HG03280 (cell line): ENCODE data around the gene SLC25A34.
"Not testable (repeated sequence)": the region's sequence is repeated elsewhere in the genome, so short reads cannot be mapped to it uniquely, and the experiment has no call there.

Source experiments
- ATAC-seq: cut with Tn5 transposase; IDR thresholded peaks from one replicate; pipeline ENCODE4 v1.9.1; 2021; ENCODE audit warnings: mild to moderate bottlenecking, moderate library complexity; ENCODE audit not compliant: unreplicated experiment

The SLC25A34 gene

DNA sequence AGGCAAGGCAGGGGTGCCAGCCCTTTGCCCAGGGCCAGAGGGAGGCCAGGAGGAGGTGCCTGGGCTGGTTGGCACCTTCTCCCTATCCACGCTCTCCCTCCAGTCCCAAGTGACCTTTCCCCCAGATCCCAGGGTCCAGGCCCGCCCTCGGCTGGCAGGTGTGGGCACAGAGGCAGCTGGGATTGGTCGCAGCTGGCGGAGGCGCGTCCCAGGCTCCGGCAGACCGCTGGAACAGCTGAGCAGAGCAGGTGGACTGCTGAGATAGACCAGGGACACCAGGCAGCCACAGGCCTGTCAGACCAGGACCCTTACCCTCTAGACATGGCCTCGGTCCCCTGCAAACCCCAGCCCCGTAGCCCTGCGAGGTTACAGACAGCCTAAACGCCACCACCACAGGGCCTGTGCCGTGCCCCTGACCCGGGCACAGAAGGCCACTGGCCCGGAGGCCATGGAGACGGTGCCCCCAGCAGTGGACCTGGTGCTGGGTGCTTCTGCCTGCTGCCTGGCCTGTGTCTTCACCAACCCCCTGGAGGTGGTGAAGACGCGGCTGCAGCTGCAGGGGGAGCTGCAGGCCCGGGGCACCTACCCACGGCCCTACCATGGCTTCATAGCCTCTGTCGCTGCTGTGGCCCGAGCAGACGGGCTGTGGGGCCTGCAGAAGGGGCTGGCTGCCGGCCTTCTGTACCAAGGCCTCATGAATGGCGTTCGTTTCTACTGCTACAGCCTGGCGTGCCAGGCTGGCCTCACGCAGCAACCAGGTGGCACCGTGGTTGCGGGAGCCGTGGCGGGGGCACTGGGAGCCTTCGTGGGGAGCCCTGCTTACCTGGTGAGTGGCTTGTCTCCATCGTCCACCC is at the start of gene SLC25A34:
Gene SLC25A34, plus strand, starts transcription at position 221 of the 854 bp plus-strand sequence. Its CDS starts 228 bp downstream, at position 449.
- no peak for ATAC-seq

DNA sequence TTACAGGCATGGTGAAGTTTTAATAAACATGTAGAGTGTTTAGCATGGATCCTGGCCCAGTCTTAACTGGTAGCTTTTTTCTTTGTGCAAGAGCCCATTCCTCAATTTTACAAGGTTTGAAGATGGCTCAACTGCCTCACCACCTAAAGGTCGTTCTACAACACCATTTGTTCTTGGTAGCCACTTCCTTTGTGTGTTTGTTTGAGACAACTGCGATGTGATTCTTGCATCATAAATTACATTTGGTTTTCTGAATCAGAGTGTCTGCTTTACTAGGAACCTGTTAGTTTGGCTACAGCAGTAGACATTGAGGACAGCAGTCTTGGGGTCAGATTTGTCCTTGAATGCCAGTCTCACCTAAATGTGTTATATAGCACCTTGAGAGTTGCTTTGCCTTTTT is 48.6 kb upstream of the SLC25A34 start:
- ATAC-seq = no peak

DNA sequence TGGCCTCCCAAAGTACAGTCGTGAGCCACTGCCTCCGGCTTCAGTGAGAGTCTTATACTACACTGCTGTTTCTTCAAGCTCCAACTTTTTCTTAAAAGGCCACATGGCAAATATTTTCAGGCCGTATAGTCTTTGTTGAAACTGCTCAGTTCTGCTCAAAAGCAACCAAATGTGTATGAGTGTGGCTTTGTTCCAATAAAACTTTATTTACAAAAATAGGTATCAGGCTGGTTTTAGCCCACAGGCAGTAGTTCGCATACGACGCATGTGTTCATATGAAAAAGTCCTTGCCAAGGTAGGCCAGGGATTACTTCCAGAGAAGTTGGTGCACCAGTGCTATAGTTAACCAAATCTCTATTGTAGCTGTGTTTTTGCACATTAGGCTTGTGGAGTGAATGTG is 45.7 kb upstream of the SLC25A34 start:
- no peak for ATAC-seq

DNA sequence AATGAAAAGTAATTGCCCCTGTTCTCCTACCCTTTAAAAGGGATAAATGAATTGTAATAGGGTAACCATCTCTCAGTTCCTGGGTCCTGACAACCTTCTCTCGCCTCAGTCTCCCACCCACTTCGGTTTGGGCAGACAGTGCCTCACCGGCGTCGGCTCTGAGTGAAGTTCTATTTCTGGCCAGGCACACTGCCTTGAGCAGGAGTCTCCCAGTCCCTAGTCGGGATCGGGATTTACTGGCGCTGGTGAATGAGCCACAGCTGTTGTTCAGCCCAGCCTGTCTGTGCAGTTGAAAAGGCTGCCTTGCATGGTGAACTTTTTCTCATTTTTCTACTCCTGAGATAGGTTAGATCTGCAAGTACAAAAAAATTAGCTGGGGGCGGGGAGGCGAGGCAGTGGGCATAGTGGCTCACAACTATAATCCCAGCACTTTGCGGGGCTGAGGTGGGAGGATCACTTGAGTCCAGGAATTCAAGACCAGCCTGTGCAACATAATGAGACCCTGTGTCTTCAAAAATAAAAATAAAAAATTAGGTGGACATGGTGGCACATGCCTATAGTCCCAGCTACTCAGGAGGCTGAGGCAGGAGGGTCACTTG is 44.5 kb upstream of the SLC25A34 start:
- no peak for ATAC-seq

DNA sequence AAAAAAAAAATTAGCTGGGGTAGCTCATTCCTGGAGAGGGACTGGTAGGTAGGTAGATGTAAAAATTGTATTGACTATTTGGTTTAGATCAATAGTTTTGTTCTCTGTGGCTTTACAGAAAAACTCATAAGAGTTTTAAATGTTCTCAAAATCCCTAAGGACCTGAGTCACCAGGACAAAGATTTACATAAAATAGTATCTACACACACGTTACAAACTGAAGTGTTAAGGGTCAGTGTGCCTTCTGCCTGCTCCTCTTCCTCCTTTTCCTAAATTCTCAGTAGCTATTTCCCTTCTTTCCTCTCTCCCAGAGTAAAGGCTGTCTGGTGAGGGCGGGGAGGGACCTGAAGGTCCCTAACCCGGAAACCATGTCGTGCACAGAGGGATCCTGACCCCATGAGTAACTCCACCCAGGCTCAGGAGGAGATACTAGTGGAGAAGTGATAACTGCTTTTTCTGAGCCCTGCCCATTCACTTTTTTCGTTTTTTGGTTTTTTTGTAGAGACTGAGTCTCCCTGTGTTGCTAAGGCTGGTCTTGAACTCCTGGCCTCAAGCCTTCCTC is 43.9 kb upstream of the SLC25A34 start:
- ATAC-seq = no peak

DNA sequence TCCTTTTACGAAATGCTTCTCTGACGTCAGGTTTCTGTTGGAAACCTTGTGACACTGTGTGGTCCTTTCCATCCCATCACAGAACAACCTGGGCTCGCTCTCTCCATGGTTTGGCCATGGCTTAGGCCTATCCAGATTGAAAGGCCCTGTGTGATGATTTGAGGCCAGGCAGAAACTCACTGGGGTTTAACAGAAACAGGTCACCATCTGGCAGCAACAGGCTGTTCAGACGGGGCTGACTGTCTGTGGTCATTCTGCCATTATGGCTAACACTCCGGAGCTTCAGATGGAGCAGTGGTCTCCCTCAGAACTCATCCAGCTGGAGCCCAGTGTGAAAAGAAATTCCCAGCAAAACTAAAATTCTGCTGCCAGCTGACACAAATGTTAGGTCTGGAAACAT is 42.7 kb upstream of the SLC25A34 start:
- ATAC-seq = no peak

DNA sequence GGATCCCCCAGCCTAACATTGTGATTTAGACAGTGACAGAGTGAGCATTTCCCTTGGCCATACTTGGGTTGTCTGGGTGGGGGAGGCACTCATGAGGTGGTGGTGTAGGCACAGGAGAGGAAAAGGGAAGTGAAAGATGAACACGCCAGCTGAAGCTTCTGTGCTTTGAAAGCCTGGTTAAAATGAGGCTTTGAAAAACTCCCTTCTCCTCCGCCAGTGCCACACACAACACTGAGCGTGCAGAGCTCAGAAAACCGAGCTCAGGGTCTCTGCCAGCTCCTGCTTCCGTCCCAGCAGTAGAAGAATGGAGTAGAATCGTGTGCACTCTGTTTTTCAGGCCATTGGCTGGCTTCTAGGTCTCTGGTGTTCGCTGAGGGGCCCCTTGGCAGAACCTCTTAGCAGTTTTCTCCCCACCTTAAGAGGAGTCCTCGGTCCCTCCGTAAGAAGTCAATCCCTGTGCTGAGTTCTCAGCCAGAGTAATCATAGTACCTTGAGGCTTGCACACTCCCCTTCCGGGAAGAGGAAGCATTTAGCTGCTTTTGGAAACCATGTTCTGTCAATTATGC is 39.0 kb upstream of the SLC25A34 start:
- peak; percentile 94 for ATAC-seq

DNA sequence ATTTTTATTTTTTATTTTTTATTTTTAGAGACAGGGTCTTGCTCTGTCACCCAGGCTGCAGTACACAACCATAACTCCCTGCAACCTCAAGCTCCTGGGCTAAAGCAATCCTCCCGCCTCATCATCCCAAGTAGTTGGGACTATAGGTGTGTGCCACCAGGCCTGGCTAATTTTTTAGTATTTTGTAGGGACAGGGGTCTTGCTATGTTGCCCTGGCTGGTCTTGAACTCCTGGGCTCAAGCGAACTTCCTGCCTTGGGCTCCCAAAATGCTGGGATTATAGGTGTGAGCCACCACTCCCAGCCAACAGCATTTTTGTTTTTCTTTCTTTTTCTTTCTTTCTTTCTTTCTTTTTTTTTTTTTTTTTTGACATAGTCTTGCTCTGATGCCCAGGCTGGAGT is 37.9 kb upstream of the SLC25A34 start:
- ATAC-seq = no peak

DNA sequence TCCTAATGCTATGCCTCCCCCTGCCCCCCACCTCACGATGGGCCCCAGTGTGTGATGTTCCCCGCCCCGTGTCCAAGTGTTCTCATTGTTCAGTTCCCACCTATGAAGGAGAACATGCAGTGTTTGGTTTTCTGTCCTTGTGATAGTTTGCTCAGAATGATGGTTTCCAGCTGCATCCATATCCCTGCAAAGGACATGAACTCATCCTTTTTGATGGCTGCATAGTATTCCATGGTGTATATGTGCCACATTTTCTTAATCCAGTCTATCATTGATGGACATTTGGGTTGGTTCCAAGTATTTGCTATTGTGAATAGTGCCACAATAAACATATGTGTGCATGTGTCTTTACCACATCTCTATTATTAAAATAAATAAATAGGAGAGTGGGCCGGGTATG is 36.7 kb upstream of the SLC25A34 start:
- ATAC-seq = not testable (repeated sequence)

DNA sequence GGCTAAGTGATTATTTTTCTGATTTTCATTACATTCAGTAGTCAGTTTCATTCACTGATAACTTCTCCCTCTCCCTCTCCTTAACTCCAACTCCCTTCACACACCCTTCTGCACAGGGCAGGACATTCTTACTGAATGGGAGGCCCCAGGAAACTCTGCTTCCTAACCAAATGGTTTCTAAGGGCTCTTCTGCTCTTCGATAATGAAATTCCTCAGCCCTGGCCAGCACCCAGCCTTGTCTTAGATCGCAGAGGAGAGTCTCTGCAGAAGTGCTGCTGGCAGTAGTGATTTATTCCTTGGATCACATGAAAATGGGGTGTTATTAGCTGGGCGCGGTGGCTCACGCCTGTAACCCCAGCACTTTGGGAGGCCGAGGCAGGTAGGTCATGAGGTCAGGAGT is 35.5 kb upstream of the SLC25A34 start:
- ATAC-seq = no peak

DNA sequence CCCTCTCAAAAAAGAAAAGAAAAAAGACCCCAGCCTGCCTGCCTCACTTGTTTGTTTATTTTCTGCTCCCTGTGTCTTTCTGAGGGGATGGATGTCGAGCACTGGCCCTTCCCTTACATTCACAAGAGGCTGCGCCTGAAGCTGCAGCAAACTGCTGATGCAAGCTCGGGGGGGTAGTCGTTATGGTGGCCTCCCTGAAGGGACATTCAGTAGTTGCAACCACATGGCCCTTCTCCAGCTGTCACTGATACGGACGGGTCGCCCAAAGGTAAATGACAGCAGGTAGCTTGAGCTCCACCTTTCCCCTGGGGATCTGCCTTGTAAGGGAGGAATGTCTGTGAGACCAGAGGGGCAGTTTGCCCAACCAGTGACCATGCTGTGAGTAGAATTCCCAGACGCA is 34.3 kb upstream of the SLC25A34 start:
- ATAC-seq = no peak

DNA sequence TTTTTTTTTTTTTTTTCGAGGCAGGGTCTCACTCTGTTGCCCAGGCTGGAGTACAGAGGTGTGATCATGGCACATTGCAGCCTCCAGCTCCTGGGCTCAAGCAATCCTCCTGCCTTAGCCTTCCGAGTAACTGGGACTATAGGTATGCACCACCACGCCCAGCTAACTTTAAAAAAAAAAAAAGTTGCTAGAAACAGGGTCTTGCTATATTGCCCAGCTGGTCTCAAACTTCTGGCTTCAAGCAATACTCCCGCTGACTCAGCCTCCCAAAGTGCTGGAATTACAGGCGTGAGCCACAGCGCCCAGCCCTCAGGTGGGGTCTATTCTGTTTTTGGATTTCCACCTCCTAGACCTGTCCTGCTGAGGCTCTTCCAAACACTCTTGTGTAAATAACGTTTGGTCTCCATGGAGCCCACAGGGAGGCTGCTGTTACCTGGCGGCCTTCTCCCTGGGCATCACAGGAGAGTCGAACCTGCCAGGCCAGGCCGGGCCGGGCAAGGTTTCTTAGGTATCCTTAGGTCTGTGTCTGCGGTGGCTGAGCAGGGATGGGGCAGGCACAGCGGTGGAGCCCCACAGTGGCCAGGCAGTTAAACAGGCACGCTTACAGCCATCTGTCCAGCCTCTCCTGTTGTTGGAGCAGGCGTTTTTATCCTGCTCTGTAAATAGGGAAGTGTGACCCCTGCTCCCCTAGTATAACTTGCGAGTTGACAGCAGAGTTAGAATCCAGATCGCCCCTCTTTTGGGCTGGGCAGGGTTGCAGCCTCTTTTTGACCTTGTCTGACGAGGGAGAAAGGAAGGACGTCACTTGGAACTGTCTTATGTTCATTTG is 33.1 kb upstream of the SLC25A34 start:
- ATAC-seq = no peak

DNA sequence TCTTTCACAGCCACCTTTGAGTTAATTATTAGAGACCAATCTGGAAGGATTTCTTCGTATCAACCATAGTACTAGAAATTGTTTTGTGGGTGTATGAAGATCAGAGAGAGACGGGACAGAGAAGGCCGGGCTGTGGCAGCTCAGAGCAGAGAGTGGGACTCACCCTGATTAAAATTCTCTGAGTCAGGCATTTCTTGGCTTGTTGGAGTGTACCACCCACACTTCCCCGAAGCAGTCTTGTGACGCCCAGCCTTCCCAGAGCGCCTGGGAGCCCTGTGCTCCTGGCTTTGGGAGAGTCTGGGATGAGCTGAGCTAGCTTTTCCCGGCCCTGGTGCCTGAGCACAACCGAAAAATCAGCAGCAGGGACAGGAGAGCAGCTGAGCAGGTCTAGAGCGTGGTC is 32.5 kb upstream of the SLC25A34 start:
- ATAC-seq = no peak

DNA sequence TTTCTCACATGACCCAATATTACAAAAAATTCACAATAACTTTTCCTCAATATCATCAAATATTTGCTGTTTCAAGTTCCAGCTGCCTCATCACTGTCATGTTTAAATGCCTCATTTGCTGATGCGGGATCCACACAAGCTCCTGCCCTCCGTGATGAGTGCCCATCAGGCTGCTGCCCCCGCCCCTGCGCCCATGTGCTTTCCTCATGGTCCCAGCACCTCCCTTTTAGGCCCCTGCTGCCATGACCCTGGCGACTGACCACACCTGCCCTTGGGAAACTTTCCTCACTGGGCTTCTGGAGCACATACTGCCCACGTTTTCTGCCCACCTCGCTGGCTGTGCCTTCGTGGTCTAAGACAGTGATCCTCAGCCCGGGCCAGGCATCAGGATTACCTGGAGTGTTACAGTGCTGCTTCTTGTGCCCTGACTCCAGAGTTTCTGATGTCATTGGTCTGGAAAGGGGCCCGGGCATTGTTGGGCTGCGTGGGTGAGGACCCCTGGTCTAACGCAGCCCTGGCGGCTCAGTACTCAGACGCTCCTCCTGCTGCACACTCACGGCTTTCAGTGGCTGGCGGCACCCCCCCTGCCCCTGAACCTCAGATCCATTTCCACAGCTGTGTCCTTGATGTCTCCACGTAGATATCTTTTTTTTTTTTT is 31.4 kb upstream of the SLC25A34 start:
- ATAC-seq = no peak

DNA sequence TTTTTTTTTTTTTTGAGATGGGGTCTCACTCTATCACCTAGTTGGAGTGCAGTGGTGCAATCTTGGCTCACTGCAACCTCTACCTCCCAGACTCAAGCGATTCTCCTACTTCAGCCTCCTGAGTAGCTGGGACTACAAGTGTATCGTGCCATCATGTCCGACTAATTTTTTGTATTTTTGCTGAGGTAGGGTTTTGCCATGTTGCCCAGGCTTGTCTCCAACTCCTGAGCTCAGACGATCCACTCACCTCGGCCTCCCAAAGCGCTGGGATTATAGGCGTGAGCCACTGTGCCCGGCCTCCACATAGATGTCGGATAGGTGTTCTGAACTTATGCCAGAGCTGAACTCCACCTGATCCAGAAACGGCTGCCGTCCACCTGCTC is 30.9 kb upstream of the SLC25A34 start:
- ATAC-seq = no peak

DNA sequence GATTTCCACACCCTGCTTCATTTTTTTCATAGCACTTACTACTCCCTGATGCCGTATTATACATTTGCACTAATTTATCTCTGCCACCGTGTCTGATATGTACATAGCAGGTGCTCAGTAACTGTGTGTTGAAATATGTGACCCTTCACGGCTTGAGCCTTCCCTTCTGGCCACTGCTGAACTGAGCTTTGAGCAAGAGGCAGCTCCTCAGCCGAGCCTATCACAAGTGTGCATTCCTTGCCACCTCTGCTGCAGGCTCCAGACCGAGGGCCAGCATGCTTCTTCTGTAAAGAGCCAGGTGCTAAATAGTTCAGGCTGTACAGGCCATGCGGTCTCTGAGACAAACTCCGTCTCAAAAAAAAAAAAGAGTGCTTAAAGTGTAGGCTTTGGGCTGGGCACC is 29.3 kb upstream of the SLC25A34 start:
- ATAC-seq = no peak

DNA sequence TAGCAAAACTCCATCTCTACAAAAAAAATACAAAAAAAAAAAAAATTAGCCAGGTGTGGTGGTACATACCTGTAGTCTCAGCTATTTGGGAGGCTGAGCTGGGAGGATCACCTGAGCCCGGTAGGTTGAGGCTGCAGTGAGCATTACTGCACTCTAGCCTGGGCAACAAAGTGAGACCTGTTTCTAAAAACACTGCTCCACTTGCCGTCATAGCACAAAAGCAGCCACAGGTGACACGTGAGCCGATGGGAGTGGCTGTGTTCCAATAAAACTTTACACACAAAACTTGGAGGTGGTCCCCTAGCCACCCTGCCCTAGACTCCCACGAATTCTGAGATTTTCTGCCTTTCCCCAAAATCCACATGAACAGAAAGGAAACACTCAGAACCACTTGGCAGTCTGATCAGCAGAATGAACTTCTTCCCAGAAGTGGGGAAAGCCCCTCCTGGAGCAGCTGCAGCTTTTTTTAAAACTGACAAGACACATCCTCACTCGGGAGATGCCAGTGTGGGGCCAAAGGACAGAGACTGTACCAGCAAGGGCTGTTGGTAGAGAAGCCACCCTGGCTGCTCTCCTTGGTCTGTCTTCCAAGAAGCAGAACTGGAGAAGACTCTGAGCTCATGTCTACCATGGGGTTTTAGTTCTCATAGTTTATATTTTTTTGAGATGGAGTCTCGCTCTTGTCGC is 28.7 kb upstream of the SLC25A34 start:
- no peak for ATAC-seq

DNA sequence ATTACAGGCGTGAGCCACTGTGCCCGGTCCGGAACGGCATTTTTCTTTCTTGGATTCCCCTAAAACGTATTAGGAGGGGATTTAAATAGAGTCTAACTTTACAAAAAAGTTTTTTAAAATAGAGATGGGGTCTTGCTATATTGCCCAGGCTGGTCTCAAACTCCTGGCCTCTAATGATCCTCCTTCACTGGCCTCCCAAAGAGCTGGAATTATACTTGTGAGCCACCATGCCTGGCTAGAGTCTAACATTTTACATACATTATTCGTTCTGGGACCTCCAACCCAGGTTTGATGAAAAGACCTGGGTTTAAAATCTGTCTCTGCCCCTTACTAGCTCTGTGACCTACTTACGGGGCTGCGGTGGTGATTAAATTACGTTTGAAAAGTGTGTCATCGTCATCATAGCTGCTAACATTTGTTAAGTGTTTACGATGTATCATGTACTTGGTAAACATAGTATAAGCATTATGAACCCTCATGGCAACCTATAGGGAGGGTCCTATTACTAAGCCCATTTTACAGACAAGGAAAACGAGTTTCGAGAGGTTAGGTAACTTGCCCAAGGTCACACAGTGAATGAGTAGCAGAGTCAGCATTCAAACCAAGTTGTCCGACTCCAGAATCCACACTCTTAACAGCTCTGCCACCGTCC is 27.4 kb upstream of the SLC25A34 start:
- ATAC-seq = no peak

DNA sequence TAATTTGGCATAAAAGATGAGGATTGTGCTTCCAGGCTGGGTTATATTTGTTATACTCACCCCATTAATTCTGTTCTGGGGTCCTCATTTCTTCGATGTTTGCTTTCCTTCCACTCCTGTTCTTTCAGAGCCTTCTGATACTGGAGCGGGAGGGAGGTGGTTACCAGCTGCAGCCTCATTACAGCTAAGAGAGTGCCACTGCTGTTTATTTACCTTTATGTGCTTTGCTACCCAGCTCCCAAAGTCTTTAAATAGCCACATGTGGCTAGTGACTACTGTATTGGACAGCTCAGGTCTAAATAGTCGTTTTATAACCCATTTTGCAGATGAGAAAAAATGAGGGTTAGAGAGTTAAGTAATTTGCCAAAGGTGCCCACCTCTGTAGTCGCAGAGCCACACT is 26.8 kb upstream of the SLC25A34 start:
- no peak for ATAC-seq
